HG03097 (cell line): ENCODE measurements around the gene LARP1.
"Not testable (repeated sequence)": the region's sequence is repeated elsewhere in the genome, so short reads cannot be mapped to it uniquely, and the experiment has no call there.

ENCODE experiments used
- ATAC-seq: cut with Tn5 transposase; IDR thresholded peaks from one replicate; pipeline ENCODE4 v1.9.1; 2021; ENCODE audit not compliant: unreplicated experiment, low FRiP score

The LARP1 gene

DNA sequence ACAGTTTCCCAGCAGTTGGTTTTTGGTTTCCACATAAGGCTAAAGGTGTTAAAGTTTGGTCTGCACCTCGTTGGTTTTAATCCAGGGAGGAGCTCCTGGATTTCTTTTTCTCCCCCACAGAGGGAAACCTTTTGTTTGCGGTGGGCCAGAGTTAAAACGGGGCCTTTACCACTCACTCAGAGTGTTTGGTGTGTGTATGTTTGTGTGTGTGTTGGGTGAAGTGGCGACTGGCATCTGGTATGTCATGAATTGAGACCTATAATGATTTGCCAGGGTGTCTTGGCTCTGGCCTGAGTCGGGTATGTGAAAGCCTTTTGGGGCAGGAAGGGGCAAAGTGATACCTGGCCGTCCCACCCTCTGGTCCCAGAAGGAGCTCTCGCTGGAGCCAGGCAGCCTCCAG, 64.4 kb downstream of the LARP1 start:
- ATAC-seq: no peak

DNA sequence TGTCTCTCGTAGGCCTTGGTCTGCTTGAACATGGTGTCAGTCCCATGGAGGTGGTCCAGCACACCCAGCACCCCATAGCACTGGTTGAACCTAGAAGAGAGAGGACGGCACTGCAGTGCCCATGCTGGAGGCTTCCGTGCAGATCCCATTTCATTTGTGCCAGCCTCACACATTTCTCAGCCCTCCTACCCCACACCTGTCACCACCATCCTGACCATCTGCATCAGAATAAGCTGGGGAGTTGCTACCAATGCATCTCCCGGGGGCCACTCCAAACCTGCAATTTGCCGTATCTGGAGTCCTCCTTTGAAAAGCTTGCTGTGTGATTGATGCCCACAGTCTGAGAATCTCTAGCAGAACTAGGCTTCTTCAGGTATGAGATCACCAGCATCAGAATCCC, 65.2 kb downstream of the LARP1 start:
- no peak for ATAC-seq

DNA sequence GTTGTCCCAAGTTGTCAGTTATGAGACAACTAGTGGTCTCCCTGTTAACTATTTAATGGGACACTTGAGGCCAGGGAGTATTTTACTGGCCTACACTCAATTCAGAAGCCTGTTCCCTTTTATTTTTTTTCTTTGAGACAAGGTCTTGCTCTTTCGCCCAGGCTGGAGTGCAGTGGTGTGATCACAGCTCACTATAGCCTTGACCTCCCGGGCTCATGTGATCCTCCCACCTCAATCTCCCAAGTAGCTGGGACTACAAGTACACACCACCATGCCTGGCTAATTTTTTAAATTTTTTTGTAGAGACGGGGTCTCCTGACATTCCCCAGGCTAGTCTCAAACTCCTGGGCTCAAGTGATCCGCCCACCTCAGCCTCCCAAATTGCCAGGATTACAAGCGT, 67.7 kb downstream of the LARP1 start:
- not testable (repeated sequence) for ATAC-seq

DNA sequence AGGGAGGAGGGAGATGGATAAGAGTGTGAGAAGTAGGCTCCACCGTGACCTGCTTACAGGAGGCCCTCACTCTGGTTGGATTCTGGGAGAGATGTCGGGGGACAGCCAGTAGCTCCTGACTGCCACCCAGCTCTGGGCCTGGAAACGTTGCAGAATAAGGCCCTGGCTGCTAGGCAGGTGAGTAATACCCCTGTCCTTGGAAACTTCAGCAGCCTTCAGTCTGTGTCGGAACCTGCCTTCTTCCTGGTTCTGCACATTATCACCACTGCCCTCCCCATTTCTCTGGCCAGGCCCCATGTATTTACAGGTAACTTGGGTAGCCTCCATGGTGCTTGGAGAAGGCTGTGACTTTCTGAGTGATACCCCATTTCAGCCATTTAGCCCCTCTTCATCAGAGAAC, 68.4 kb downstream of the LARP1 start:
- no peak for ATAC-seq

DNA sequence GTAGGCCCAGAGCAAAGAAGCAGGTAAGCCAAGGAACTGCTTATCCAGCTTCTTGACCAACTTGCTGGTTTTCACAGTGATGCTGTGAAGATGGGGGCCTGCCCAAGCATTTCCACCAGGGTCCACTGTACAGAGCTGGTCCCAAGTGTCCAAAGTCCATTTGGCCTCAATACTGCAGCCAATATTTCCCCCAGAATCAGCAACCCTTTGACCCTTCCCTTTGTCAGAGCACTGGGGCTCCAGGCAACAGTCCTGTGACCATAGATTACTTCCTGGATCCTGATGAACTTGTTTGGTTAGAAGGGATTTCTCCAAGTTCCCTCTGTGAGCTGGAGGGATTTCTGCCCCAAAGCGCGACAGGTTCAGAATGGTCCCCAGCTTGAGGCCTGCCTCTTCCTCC, 68.9 kb downstream of the LARP1 start:
- no peak for ATAC-seq

DNA sequence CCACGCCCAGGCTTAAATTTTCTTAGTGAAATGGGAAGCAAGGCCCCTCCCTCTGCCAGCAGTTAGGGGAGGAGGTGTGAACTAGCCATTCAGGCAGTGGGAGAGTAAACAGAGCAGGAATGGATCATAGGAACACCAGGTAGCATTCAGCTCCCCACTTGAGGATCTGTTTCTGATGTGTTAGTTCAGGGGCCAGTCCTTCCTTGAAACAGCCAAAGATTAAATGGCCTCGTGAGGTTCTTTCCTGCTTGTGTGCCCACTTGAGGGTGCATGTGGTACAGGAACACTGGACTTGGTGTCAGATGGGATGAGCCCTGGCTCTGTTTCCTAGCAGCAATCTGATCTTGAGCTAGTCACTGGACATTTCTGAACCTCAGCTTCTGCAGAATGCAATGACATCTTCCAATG, 74.0 kb downstream of the LARP1 start:
- no peak for ATAC-seq

DNA sequence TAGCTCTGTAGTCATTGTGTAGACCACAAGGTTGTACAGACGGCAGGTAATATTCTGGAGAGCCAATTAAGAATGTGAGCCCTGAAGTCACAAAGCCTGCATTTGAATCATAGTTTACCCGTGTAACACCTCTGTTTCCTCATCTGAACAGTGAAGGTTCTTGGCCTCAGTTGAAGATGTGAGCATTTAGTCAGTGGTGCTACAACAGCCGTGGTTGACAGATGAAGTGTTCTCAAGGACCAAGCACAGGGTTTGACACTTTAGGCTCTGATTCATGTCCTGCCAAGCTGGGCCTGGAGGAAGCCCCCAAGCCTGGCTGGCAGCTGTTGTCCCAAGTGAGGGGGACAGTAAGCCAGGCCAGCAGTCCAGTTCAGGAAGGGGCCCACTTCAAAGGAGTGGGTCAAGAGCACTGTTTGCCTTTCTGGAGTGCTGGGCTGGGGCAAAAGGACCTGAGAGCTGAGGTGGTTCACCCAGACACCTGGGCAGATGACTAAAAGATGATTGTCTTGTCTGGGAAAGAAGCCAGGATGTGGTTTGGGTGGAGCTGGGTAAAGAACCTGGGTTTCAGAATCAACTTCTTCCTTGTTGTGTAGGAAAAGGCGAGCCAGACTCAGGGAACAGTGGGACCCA, 74.5 kb downstream of the LARP1 start:
- ATAC-seq: no peak

DNA sequence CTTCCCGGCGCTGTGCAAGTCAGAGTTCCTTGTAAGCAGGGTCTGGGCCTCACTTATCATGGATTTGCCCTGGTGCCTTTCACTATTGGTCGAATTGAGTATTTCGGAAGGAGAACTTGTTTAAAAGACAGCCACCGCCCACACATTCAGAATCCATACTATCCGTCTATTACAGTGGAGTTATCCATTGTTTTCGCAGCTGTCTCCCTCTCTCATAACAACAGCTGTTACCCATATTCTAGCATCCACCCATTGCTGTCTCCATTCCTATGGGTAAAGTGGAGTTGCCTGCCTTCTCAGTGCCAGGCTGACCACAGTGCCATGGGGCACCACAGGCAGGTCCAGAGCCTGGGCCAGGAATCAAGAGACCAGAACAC, 75.0 kb downstream of the LARP1 start:
- ATAC-seq: no peak

DNA sequence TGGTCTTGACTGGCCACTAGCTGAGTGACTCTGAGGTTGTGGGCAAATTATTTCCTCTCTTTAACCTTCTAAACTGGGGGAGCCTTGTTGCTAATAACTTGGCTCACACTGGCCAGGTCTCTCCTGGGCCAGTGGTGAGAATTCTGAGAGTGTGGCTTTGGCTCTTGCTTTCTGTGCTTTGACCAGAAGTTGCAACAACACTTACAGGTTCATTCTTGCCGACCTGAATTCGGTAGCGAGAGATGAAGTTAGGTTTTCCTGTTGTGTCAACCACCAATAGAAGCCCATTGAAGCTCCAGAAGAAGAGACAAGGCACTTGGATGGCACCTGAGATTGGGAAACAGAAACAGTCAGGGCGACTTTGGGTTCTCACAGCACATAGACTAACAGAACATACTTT, 75.4 kb downstream of the LARP1 start:
- ATAC-seq: no peak

DNA sequence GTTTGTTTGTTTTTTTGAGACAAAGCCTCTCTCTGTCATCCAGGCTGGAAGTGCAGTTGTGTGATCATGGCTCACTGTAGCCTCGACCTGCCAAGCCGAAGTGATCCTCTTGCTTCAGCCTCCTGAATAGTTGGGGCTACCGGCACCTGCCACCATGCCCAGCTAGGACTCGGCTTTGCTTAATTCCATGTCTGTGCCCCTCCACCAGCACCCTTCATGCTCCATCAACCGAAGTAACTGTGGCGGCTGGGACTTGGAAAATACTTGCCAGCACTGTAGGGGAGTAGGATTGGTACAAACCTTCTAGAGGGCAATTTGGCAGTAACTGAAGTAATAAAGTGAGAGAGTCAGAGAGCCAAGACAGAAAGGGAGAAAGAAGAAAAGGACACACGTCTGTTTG, 76.3 kb downstream of the LARP1 start:
- ATAC-seq: no peak

DNA sequence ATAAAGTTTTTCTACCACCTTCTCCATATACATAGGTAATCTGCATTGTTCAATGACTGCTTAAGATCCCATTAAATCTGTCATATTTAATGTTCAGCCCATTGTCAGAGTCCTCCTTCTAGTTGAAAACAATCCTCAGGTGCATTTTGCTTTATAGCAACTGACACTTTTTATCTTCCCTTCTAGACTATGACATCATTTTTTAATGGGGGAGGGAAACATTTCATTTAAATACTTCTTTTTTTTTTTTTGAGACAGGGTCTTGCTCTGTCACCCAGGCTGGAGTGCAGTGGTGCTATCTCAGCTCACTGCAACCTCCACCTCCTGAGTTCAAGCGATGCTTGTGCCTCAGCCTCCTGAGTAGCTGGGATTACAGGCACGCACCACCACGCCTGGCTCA, 77.6 kb downstream of the LARP1 start:
- ATAC-seq: not testable (repeated sequence)

DNA sequence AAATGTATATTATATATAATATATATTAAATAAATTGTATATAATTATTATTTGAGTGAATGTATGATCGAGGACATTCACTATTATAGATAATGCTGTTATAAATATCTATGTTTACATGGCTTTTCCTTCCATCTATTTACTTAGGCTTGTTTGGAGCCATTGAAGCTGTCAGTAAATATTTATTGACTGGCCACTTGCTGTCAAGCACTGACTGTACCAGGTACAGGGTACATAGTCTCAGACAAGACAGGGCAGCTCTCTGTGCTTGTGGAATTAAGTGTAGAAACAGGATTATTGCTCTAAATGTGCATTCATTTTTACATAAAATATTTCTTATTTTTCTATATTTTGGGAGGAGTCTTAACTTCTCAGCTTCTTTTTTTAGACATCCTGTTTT, 78.9 kb downstream of the LARP1 start:
- no peak for ATAC-seq

DNA sequence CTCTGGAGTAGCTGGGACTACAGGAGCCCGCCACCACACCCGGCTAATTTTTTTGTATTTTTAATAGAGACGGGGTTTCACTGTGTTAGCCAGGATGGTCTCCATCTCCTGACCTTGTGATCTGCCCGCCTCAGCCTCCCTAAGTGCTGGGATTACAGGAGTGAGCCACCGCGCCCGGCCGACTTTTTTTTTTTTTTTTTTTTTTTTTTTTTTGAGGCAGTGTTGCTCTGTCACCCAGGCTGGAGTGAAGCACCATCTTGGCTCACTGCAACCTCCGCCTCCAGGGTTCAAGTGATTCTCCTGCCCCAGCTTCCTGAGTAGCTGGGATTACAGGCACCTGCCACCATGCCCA, 80.5 kb downstream of the LARP1 start:
- not testable (repeated sequence) for ATAC-seq

DNA sequence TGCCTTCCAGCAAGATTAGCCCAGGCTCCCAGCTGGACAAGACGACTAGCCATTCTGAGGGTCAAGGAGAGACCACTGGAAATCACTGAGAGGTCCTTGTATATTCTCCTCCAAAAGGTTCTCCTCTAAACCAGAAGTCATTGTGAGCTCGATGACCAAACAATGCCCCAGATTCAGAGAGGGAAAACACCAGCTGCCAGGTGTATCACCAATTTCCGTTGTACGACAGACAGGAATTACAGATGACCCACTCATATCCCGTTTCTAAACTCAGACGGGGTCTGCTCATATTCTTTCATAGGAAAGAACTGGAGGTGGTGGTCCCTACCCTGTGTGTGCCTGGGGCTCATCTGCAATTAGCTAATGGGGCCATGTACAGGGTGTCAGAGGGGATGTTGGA, 81.0 kb downstream of the LARP1 start:
- no peak for ATAC-seq

DNA sequence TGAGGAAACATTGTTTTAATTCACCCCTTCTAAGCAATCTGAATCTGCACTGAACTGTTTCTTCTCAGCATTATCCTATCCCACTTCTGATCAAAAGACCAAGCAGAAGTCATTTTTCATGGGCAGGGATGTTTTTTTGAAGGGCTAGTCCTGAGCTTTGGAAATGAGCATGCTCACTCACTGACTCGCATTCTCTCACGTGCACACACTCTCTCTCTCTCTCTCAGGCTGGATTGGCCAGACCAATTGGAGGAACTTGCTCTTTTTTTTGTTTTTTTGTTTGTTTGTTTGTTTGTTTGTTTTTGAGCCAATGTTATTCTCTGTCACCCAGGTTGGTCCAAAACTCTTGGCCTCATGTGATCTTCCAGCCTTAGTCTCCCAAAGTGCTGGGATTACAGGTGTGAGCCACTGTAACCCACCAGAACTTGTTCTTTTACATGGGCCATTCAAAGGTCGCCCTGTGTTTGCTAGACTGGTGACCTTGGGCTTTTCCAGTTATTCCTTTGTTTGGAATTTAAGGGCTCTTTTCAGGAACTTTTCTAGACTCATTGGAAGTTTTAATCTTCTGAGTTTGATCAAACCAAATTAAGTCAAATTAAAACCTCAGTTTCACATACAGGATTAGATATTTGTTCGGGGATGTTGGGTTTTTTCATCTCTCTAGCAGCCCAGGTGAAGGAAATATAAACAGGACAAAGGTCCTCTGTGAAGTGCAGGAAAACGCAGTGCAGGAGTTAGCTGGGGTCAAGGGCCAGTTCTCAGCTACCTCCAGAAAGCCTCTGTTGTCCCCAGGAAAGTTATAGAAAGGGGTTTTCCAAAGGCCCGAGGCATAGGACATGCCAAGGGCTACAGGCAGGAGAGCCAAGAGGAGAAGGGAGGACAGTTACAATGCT, 82.1 kb downstream of the LARP1 start:
- no peak for ATAC-seq

DNA sequence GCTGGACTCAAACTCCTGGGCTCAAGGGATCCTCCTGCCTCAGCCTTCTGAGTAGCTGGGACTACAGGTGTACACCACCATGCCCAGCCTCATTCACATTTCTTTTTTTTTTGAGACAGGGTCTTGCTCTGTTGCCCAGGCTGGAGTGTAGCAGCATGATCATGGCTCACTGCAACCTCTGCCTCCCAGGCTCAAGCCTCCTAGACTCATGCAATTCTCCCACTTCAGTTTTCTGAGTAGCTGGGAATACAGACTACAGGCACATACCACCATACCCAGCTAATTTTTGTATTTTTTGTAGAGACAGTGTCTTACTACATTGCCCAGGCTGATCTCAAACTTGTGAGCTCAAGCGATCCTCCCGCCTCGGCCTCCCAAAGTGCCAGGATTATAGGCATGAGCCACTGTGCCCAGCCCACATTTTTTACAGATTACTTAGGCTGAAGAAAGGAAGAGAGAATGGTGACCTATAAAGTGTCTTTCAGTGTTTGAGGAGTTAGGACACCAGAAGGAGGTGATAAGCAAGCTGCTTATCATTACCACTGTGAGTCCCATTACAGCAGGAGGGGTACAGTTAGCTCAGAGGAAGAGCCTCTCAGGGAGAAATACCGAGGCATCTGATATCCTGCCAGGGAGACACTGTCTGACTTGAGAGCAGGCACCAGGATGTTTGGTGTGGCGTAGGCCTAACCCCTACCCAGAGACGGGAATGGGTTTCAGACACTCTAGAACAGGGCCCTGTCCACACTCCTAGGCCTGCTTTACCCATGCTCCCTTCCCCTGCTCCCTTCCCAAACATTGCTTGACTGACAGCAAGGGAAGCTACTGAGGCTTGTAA, 85.5 kb downstream of the LARP1 start:
- no peak for ATAC-seq

DNA sequence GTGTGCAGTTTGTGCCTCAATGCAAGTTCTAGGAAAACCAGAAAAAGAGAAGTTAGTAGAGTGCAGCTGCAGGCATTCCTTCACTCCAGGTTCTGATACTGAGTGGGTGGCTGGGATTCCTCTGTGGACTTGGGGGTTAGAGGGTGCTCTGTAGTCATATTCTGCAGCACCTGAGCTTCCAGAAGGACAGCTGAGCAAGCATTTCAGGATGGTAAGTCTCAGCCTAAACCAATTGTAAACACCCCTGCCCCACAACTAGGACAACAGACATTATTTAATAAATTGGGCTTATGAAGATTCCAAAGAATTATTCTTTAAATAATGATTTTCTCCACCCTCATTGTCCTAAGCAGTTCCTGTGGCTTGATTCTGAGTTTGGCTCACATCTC, 86.1 kb downstream of the LARP1 start:
- no peak for ATAC-seq

DNA sequence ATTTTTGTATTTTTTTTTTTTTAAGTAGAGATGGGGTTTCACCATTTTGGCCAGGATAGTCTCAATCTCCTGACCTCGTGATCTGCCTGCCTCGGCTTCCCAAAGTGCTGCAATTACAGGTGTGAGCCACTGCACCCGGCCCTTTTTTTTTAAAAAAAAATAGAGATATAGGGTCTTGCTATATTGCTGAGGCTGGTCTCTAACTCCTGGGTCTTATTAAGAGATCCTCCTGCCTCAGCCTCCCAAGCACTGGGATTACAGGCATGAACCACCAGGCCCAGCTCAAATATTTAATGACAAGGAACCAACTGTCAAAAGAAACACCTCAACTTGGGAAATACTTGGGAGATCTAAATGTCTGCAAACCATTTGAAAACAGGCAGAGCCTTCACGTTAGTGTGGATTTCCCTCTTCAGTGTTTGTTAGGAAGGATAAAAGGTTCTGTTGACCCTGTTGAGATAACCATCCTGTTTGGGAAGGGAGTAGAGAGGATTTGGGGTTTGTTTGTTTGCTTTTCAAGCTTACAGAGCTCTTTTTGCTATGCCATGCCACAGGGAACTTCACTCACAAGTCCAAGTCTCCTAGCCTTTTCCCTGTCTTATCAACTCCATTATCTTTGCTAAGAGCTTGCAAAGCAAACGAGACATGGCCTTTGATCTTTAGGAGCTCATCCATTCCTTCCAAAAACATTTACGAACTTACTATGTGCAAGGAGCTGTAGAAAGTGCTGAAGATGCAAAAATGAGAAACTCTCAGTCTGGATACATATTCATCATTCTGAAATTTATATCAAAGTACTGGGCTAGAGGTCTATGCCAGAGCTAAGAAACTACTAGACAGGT, 87.7 kb downstream of the LARP1 start:
- no peak for ATAC-seq

DNA sequence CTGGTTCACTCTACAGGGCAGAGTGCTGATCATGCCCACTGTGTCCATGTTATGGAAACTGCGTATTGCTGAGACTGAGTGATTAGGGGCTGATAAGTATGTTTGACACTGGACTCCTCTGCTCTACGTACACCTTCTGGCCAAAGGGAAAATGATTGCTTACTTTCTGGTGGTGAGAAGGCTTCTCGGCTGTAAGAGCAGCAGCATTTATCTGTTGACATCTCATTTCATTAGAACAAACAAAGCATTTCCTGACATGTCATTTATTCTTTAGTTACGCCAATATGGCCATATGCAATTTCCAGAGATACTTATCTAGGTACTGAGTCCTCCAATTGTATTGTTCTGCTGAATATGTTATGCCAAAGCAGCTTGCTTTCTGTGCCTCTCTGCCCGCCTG, 89.6 kb downstream of the LARP1 start:
- no peak for ATAC-seq

DNA sequence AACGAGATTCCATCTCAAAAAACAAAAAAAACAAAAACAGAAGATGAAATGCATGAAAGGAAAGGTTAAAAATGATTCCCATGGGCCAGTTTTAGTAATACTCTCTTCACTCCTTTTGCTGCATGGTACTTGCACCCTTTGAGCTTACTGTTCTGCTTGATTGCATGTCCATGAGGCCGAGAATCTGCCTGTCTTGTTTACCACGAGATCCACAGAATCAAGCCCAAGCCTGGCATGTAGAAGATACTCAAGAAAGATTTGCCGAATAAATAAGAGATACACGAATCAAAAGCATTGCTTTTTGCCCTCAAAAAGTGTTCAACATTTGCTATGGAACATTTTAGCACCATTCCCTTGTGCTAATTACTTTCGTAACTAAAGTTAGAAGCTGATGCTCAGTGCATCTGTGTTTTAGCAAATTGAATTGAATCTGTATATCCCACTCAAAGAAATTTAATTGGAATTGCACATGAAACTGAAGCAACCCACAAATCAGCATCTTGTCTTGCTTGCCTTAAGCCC, 94.1 kb downstream of the LARP1 start:
- ATAC-seq: no peak
